Kidney (tissue), 14 donors: ENCODE results near the gene SLC6A11. TPM values are rescaled to one million over a fixed set of nuclear protein-coding genes. Genes with fewer than 3 reads are reported as not detected.

Experiments used
- DNase-seq, 5 donors: peaks; one replicate each; pipeline ENCODE4 v3.0.0-alpha.2; 2013 to 2020
- FAIRE-seq: peaks from 2 replicates; lab custom pipeline; 2012; peaks lifted over from hg19 to GRCh38; lab: Jason Lieb, UNC
- H3K27ac ChIP-seq, 2 donors: one replicate each; pipeline ENCODE4 v1.7.0; 2013; ENCODE audit warnings: low read depth in 2 of 2, low read length in 2 of 2, inconsistent platforms in 1 of 2
- H3K27me3 ChIP-seq: one replicate; pipeline ENCODE4 v1.7.1; 2013; ENCODE audit warnings: low read length, inconsistent platforms; ENCODE audit not compliant: control insufficient read depth, insufficient read depth
- H3K36me3 ChIP-seq, 3 donors: one replicate each; pipeline versions ENCODE4 v1.7.0 to v1.7.1; 2013; ENCODE audit warnings: low read length in 3 of 3, control low read depth in 1 of 3, inconsistent platforms in 1 of 3; ENCODE audit not compliant: insufficient read depth in 3 of 3, control insufficient read depth in 2 of 3
- H3K4me1 ChIP-seq, 3 donors: one replicate each; pipeline versions ENCODE4 v1.7.0 to v1.7.1; 2013; ENCODE audit warnings: low read length in 3 of 3, inconsistent platforms in 1 of 3, low read depth in 1 of 3; ENCODE audit not compliant: control insufficient read depth in 2 of 3, insufficient read depth in 2 of 3
- H3K4me3 ChIP-seq, 3 donors: one replicate each; pipeline versions ENCODE4 v1.7.0 to v1.8.1; 2013; ENCODE audit warnings: low read length in 3 of 3, control low read depth in 1 of 3, inconsistent platforms in 1 of 3
- H3K9ac ChIP-seq, 3 donors: one replicate each; pipeline versions ENCODE4 v1.7.0 to v1.7.1; 2013; ENCODE audit warnings: low read length in 3 of 3, control low read depth in 1 of 3, inconsistent platforms in 1 of 3
- H3K9me3 ChIP-seq, 3 donors: one replicate each; pipeline versions ENCODE4 v1.7.0 to v1.7.1; 2013; ENCODE audit warnings: low read length in 3 of 3, control low read depth in 1 of 3, inconsistent platforms in 1 of 3; ENCODE audit not compliant: control insufficient read depth in 2 of 3, insufficient read depth in 1 of 3
- CTCF ChIP-seq: IDR thresholded peaks from 3 replicates; pipeline ENCODE4 v1.5.1; 2012; ENCODE audit warnings: mild to moderate bottlenecking, moderate library complexity, borderline replicate concordance; ENCODE audit not compliant: insufficient read depth; ENCODE audit errors: extremely low read depth
- intact Hi-C: fragments of 100-400 bp; cut with DNase I; formaldehyde crosslinking; loops from one replicate; pipeline ENCODE4 v1.11.1; 2022
- polyA plus RNA-seq: library from polyadenylated mRNA; stranded (reverse); fragments of 350-450 nt; fragmentation: Illumina TruSeq; extraction: RNeasy Lipid Tissue Mini Kit (QIAGEN cat#74804); gene quantifications from one replicate; pipeline ENCODE4 v1.2.3, GENCODE V29; 2014; ENCODE audit warnings: low read depth, low replicate concordance; ENCODE audit not compliant: insufficient read depth
- total RNA-seq: library from RNA; stranded (reverse); fragmentation: NEBNext Ultra II Directional; extraction: Animal tissue kit (Norgen Biotek cat#: 25700); gene quantifications from one replicate; pipeline ENCODE4 v1.2.1, GENCODE V29; 2021
- donor health status: control.
- donor health status: control.
- donor health status: control.
- donor health status: control.
- donor health status: control.
- donor health status: DM: yes; HTN: yes; CAD: no.
- donor health status: Normal renal cell carcinoma (clear cell type).

Gene SLC6A11
- total and polyA plus RNA-seq, 2 donors from 2014 or later, result 0.38 TPM; not detected in 1

GRCh38 chr3:10774129-10774670 lies 41.8 kb upstream of the SLC6A11 start:
- peaks cover 0 to 10% (median 0%) of the 10 kb centered on the region in 3 donors for H3K9me3 ChIP-seq
- FAIRE-seq (no peak), DNase-seq (no peak)
- H3K36me3 ChIP-seq, result no peaks in the 10 kb centered on the region
- no peaks in the 10 kb centered on the region for H3K27me3 ChIP-seq
- H3K4me1 ChIP-seq, result no peaks in the 10 kb centered on the region
- intact Hi-C loops, result no loop called here
- H3K4me3 ChIP-seq, result no peak overlapping the region
- no peak overlapping the region for H3K9ac ChIP-seq
- TF ChIP-seq CTCF, result no peak
- no peak overlapping the region for H3K27ac ChIP-seq

GRCh38 chr3:10774825-10775224 lies 41.2 kb upstream of the SLC6A11 start:
- FAIRE-seq (no peak), DNase-seq (no peak)
- H3K9me3 ChIP-seq, result peaks cover 0 to 9% (median 0%) of the 10 kb centered on the region in 3 donors
- no peaks in the 10 kb centered on the region for H3K27me3 ChIP-seq
- no peaks in the 10 kb centered on the region for H3K4me1 ChIP-seq
- no peak overlapping the region for H3K9ac ChIP-seq
- no peak overlapping the region for H3K27ac ChIP-seq
- intact Hi-C loops, result no loop called here
- no peaks in the 10 kb centered on the region for H3K36me3 ChIP-seq
- TF ChIP-seq CTCF, result no peak
- no peak overlapping the region for H3K4me3 ChIP-seq

DNA sequence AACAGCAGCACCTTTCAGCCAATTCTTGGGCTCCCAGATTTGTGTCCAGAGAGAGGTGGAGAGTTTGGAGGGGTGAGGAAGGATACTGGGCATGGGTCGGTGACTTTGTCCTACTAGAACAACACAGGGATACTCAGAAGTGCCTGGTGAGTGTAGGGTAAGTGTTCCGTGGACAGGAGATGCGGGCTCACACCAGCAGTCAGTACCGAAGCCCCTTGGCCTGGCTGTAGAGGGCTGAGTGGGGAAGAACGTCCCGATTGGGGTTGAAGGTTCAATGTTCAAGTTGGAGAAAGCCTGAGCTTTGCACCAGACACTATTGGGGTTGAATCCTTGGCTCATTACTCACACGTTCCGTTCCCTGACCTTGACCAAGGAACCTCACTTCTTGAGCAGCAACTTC lies 40.8 kb upstream of the SLC6A11 start:
- H3K27me3 ChIP-seq, result no peaks in the 10 kb centered on the region
- no peak for TF ChIP-seq CTCF
- H3K9ac ChIP-seq, result no peak overlapping the region
- H3K4me1 ChIP-seq, result no peaks in the 10 kb centered on the region
- DNase-seq (no peak), FAIRE-seq (no peak)
- H3K27ac ChIP-seq, result no peak overlapping the region
- intact Hi-C loops, result no loop called here
- no peak overlapping the region for H3K4me3 ChIP-seq
- no peaks in the 10 kb centered on the region for H3K36me3 ChIP-seq
- H3K9me3 ChIP-seq, result peaks cover 0 to 8% (median 0%) of the 10 kb centered on the region in 3 donors

DNA sequence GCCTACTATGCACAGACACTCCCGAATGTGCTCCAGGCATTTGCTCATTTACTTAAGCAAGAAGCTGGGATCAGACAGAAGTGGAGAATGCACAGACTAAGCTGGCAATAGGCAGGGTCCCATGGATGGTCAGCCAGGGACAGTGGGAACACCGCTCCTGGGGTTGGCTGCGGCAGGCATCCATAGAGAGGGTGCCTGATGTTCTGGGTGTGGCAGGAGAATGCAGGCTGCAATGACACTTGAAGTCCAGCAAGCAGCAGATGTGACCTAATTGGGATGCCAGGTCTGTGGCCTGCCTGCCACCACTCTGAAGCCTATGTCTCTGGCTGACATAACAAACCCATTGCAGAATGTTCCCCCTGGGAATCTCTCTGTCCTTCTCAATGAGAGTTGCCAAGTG lies 40.2 kb upstream of the SLC6A11 start:
- H3K36me3 ChIP-seq, result no peaks in the 10 kb centered on the region
- no peak overlapping the region for H3K27ac ChIP-seq
- TF ChIP-seq CTCF, result no peak
- no peak overlapping the region for H3K9ac ChIP-seq
- H3K4me1 ChIP-seq, result no peaks in the 10 kb centered on the region
- no peak overlapping the region for H3K4me3 ChIP-seq
- peaks cover 0 to 8% (median 0%) of the 10 kb centered on the region in 3 donors for H3K9me3 ChIP-seq
- intact Hi-C loops, result no loop called here
- H3K27me3 ChIP-seq, result no peaks in the 10 kb centered on the region
- FAIRE-seq (no peak), DNase-seq (no peak)
